ENCODE results near the gene GPLD1.

The GPLD1 gene

DNA sequence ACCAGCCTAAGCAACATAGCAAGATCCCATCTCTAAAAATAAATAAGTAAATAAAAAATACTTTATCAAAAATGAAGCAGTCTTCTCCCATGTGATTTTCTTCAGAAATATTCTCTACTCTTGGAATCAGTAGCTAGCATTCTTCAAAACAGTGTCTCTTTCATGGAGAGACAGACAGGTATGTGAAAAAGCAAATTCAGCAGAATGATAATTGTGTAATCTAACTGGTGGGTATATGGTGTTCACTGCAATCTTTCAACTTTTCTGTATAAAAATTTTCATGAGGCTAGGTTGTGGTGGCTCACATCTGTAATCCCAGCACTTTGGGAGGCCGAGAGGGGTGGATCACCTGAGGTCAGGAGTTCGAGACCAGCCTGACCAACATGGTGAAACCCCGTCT is 78.8 kb downstream of the GPLD1 start:
- ATAC-seq: no peak
- TF ChIP-seq, protein P1, sequence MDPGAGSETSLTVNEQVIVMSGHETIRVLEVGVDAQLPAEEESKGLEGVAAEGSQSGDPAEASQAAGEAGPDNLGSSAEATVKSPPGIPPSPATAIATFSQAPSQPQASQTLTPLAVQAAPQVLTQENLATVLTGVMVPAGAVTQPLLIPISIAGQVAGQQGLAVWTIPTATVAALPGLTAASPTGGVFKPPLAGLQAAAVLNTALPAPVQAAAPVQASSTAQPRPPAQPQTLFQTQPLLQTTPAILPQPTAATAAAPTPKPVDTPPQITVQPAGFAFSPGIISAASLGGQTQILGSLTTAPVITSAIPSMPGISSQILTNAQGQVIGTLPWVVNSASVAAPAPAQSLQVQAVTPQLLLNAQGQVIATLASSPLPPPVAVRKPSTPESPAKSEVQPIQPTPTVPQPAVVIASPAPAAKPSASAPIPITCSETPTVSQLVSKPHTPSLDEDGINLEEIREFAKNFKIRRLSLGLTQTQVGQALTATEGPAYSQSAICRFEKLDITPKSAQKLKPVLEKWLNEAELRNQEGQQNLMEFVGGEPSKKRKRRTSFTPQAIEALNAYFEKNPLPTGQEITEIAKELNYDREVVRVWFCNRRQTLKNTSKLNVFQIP (CRISPR knock-in tag; IDR thresholded peaks at IDR 0.05; ENCODE audit: borderline replicate concordance, low read depth): no peak
- no peak for TF ChIP-seq ISL1 (CRISPR knock-in tag; IDR thresholded peaks at IDR 0.05)
- no peak for TF ChIP-seq CSDC2 (CRISPR knock-in tag; IDR thresholded peaks at IDR 0.05)
- TF ChIP-seq SNAI2 (CRISPR knock-in tag; IDR thresholded peaks at IDR 0.05): no peak
- no peak for TF ChIP-seq ZFP3 (CRISPR knock-in tag; IDR thresholded peaks at IDR 0.05)
- no peak for TF ChIP-seq ZC3H10 (CRISPR knock-in tag; IDR thresholded peaks at IDR 0.05)
- TF ChIP-seq ARNTL (CRISPR knock-in tag; IDR thresholded peaks at IDR 0.05; ENCODE audit: borderline replicate concordance, low read depth): no peak
- TF ChIP-seq RARB (CRISPR knock-in tag; IDR thresholded peaks at IDR 0.05): no peak
- no peak for TF ChIP-seq ESRRG (CRISPR knock-in tag; IDR thresholded peaks at IDR 0.05)
- TF ChIP-seq GLIS3 (CRISPR knock-in tag; IDR thresholded peaks at IDR 0.05): no peak
- TF ChIP-seq, protein P2, sequence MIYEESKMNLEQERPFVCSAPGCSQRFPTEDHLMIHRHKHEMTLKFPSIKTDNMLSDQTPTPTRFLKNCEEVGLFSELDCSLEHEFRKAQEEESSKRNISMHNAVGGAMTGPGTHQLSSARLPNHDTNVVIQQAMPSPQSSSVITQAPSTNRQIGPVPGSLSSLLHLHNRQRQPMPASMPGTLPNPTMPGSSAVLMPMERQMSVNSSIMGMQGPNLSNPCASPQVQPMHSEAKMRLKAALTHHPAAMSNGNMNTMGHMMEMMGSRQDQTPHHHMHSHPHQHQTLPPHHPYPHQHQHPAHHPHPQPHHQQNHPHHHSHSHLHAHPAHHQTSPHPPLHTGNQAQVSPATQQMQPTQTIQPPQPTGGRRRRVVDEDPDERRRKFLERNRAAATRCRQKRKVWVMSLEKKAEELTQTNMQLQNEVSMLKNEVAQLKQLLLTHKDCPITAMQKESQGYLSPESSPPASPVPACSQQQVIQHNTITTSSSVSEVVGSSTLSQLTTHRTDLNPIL (CRISPR knock-in tag; IDR thresholded peaks at IDR 0.05; ENCODE audit: low read depth): no peak
- TF ChIP-seq TOX (CRISPR knock-in tag; IDR thresholded peaks at IDR 0.05; ENCODE audit: borderline replicate concordance): no peak
- TF ChIP-seq PPARA (CRISPR knock-in tag; IDR thresholded peaks at IDR 0.05; ENCODE audit: borderline replicate concordance): no peak

DNA sequence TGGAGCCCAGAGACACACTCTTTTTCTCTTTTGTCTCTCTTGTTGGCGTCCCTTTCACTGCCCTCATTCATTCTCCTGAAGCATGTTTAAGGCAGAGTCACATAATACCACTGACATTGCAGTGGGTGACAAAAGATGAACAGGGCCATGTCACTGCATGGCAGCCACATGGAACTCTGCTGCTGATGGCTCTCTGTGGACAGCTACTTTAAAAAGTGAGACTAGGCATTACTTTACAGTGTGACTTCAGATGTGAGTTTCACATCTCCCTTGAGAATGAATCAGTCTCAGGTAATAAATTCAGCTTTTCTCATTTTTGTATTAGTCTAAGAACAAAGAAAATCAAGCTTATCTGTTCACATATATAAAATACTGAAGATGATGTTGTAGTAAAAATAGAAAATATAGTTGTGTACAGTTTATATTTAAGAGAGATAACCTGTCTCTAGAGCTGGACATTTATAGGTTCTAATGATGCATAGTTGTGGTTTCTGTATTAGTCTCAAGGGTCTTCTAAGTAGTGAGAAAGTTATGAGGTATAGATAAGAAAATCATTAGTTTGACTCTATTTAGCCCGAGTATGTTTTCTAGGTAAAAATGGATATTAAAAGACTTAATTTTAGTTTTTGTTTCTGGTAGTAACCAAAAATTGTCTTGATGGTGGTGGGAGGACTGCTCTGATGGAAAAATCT is 80.5 kb downstream of the GPLD1 start:
- no peak for ATAC-seq
- TF ChIP-seq BACH2 (CRISPR knock-in tag; IDR thresholded peaks at IDR 0.05; ENCODE audit: borderline replicate concordance) (no peak), ARNTL (CRISPR knock-in tag; IDR thresholded peaks at IDR 0.05; ENCODE audit: borderline replicate concordance, low read depth) (no peak), PPARA (CRISPR knock-in tag; IDR thresholded peaks at IDR 0.05; ENCODE audit: borderline replicate concordance) (no peak), SNAI2 (CRISPR knock-in tag; IDR thresholded peaks at IDR 0.05) (no peak), ZC3H10 (CRISPR knock-in tag; IDR thresholded peaks at IDR 0.05) (no peak), ZFP30 (CRISPR knock-in tag; IDR thresholded peaks at IDR 0.05) (no peak), ZFP3 (CRISPR knock-in tag; IDR thresholded peaks at IDR 0.05) (no peak), OSR1 (CRISPR knock-in tag; IDR thresholded peaks at IDR 0.05) (no peak), ZNF8 (CRISPR knock-in tag; IDR thresholded peaks at IDR 0.05) (no peak), RARB (CRISPR knock-in tag; IDR thresholded peaks at IDR 0.05) (no peak), GLIS3 (CRISPR knock-in tag; IDR thresholded peaks at IDR 0.05) (no peak), TCF4 (CRISPR knock-in tag; IDR thresholded peaks at IDR 0.05; ENCODE audit: borderline replicate concordance) (no peak), ZNF70 (CRISPR knock-in tag; IDR thresholded peaks at IDR 0.05) (no peak), ISL1 (CRISPR knock-in tag; IDR thresholded peaks at IDR 0.05) (no peak), TOX (CRISPR knock-in tag; IDR thresholded peaks at IDR 0.05; ENCODE audit: borderline replicate concordance) (no peak), ESRRG (CRISPR knock-in tag; IDR thresholded peaks at IDR 0.05) (no peak)
- TF ChIP-seq, protein P3, sequence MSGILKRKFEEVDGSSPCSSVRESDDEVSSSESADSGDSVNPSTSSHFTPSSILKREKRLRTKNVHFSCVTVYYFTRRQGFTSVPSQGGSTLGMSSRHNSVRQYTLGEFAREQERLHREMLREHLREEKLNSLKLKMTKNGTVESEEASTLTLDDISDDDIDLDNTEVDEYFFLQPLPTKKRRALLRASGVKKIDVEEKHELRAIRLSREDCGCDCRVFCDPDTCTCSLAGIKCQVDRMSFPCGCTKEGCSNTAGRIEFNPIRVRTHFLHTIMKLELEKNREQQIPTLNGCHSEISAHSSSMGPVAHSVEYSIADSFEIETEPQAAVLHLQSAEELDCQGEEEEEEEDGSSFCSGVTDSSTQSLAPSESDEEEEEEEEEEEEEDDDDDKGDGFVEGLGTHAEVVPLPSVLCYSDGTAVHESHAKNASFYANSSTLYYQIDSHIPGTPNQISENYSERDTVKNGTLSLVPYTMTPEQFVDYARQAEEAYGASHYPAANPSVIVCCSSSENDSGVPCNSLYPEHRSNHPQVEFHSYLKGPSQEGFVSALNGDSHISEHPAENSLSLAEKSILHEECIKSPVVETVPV (CRISPR knock-in tag; IDR thresholded peaks at IDR 0.05): no peak
- TF ChIP-seq, protein P4, sequence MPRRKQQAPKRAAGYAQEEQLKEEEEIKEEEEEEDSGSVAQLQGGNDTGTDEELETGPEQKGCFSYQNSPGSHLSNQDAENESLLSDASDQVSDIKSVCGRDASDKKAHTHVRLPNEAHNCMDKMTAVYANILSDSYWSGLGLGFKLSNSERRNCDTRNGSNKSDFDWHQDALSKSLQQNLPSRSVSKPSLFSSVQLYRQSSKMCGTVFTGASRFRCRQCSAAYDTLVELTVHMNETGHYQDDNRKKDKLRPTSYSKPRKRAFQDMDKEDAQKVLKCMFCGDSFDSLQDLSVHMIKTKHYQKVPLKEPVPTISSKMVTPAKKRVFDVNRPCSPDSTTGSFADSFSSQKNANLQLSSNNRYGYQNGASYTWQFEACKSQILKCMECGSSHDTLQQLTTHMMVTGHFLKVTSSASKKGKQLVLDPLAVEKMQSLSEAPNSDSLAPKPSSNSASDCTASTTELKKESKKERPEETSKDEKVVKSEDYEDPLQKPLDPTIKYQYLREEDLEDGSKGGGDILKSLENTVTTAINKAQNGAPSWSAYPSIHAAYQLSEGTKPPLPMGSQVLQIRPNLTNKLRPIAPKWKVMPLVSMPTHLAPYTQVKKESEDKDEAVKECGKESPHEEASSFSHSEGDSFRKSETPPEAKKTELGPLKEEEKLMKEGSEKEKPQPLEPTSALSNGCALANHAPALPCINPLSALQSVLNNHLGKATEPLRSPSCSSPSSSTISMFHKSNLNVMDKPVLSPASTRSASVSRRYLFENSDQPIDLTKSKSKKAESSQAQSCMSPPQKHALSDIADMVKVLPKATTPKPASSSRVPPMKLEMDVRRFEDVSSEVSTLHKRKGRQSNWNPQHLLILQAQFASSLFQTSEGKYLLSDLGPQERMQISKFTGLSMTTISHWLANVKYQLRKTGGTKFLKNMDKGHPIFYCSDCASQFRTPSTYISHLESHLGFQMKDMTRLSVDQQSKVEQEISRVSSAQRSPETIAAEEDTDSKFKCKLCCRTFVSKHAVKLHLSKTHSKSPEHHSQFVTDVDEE (CRISPR knock-in tag; IDR thresholded peaks at IDR 0.05): no peak
- TF ChIP-seq, protein P2 (CRISPR knock-in tag; IDR thresholded peaks at IDR 0.05; ENCODE audit: low read depth): no peak
- TF ChIP-seq, protein P1 (CRISPR knock-in tag; IDR thresholded peaks at IDR 0.05; ENCODE audit: borderline replicate concordance, low read depth): no peak
